Left lung (tissue), 10 donors: ENCODE results near the gene GMPPA. TPM values are rescaled to one million over a fixed set of nuclear protein-coding genes. Genes with fewer than 3 reads are reported as not detected.

Experiments used
- ATAC-seq: fragments of 200-7000 bp; cut with Tn5 transposase; one replicate; pipeline ENCODE4 v1.9.1; 2020; ENCODE audit warnings: moderate library complexity
- DNase-seq, 4 donors: peaks; one replicate each; pipeline ENCODE4 v3.0.0-alpha.2; 2013 to 2020
- H3K27ac ChIP-seq, 2 donors: fragments of 200-600 bp; sonication (generic) in 1 of 2; one replicate each; pipeline versions ENCODE4 v1.5.0 to v1.8.0; 2020 to 2021
- H3K27me3 ChIP-seq, 2 donors: fragments of 200-600 bp; sonication (generic) in 1 of 2; one replicate each; pipeline versions ENCODE4 v1.5.0 to v1.8.0; 2020 to 2021
- H3K36me3 ChIP-seq, 2 donors: fragments of 200-600 bp; sonication (generic) in 1 of 2; one replicate each; pipeline versions ENCODE4 v1.5.0 to v1.8.0; 2020 to 2021
- H3K4me1 ChIP-seq, 2 donors: fragments of 200-600 bp; one replicate each; pipeline ENCODE4 v1.8.0; 2021
- H3K4me3 ChIP-seq, 2 donors: fragments of 200-600 bp; sonication (generic) in 1 of 2; one replicate each; pipeline versions ENCODE4 v1.5.0 to v1.8.0; 2020 to 2021; ENCODE audit warnings: mild to moderate bottlenecking in 1 of 2
- H3K9me3 ChIP-seq, 2 donors: fragments of 200-600 bp; sonication (generic) in 1 of 2; one replicate each; pipeline versions ENCODE4 v1.5.0 to v1.8.0; 2020 to 2021
- CTCF ChIP-seq, 2 donors: fragments of 200-600 bp; sonication (generic) in 1 of 2; IDR thresholded peaks; one replicate each; pipeline versions ENCODE4 v1.5.0 to v1.8.0; 2021; ENCODE audit warnings: antibody characterized with exemption in 2 of 2
- intact Hi-C, 2 donors: fragments of 100-400 bp; cut with DNase I; formaldehyde crosslinking; loops; one replicate each; pipeline versions ENCODE4 v1.11.2 to v1.14.2; 2022
- polyA plus RNA-seq, 6 donors: library from polyadenylated mRNA; unstranded; fragments of 120-200 nt; gene quantifications; one replicate each; pipeline ENCODE4 v1.2.1, GENCODE V29; 2013; ENCODE audit not compliant: insufficient read length in 6 of 6
- total RNA-seq, 2 donors: library from RNA; stranded (reverse); fragmentation: NEBNext Ultra II Directional; extraction: Animal tissue kit (Norgen Biotek cat#: 25700); gene quantifications; one replicate each; pipeline ENCODE4 v1.2.1, GENCODE V29; 2021
- donor health status: DM: no; HTN: yes; CAD: no.
- donor health status: DM: no; HTN: no; CAD: no.

Gene GMPPA
- total and polyA plus RNA-seq, 8 donors: 20.6 to 50.1 (median 25.4) TPM

DNA sequence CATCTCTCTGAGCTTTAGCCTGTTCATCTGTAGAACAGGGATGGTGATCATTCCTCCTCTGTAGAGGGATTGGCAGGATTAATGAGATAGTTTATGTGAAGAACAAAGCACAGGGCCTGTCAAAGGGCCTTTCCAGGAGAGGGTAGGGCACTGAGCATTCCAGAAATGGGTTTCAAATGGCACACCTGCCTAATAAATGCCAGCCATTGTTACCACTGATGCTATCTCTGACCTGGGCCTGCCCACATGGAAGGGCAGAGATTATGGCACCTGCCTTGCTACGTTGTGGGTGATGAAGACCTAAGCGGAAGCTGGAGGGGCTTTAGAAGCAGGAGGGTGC lies 31.0 kb upstream of the GMPPA start:
- no peaks in the 10 kb centered on the region for H3K36me3 ChIP-seq
- no peak for ATAC-seq
- no peaks in the 10 kb centered on the region for H3K4me1 ChIP-seq
- intact Hi-C loops: no loop called here
- no peak for TF ChIP-seq CTCF (IDR thresholded peaks at IDR 0.05)
- H3K9me3 ChIP-seq: no peaks in the 10 kb centered on the region
- no peak for DNase-seq
- peaks cover 0 to 16% of the 10 kb centered on the region in 2 donors for H3K27me3 ChIP-seq
- H3K27ac ChIP-seq: no peak overlapping the region
- no peak overlapping the region for H3K4me3 ChIP-seq

DNA sequence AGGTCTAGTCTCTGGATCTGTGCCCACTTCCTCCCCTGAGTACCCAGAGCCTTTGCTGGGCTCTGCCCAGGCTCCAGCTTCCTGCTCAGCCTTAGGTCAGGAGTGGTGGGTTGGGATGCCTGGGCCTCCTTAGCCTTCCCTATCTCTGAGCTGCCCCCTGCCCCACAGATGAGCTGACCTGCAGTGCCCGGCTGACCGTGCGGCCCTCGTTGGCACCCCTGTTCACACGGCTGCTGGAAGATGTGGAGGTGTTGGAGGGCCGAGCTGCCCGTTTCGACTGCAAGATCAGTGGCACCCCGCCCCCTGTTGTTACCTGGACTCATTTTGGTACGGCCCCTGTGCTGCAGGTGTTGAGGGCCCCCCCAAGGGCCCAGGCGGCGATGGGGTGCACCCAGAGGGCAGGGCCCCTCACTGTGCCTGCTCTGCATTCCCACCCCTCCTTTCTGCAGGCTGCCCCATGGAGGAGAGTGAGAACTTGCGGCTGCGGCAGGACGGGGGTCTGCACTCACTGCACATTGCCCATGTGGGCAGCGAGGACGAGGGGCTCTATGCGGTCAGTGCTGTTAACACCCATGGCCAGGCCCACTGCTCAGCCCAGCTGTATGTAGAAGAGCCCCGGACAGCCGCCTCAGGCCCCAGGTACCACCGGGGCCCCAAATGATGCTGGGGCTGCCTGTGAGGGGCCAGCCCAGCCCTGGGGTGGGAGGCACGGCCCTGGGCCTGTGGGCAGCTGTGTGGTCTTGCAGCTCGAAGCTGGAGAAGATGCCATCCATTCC lies 30.1 kb upstream of the GMPPA start:
- no peak for ATAC-seq
- peak in 1 of 4 donors; percentile 68 for DNase-seq
- Histone ChIP-seq H3K27ac (no peak overlapping the region), H3K36me3 (no peaks in the 10 kb centered on the region), H3K27me3 (peaks cover 0 to 24% of the 10 kb centered on the region in 2 donors), H3K9me3 (no peaks in the 10 kb centered on the region), H3K4me1 (no peaks in the 10 kb centered on the region), H3K4me3 (no peak overlapping the region)
- no peak for TF ChIP-seq CTCF (IDR thresholded peaks at IDR 0.05)
- intact Hi-C loops: no loop called here

- no peak for TF ChIP-seq CTCF (IDR thresholded peaks at IDR 0.05)
- Histone ChIP-seq H3K36me3 (no peaks in the 10 kb centered on the region), H3K27me3 (peaks cover 0 to 26% of the 10 kb centered on the region in 2 donors), H3K27ac (no peak overlapping the region), H3K4me1 (no peaks in the 10 kb centered on the region), H3K9me3 (no peaks in the 10 kb centered on the region), H3K4me3 (no peak overlapping the region)
- intact Hi-C loops: no loop called here
- ATAC-seq (no peak), DNase-seq (peak in 1 of 4 donors; percentile 74)
Observed at GRCh38 chr2:219469186-219469724, 29.4 kb upstream of the GMPPA start.

- TF ChIP-seq CTCF (IDR thresholded peaks at IDR 0.05): no peak
- Histone ChIP-seq H3K9me3 (no peaks in the 10 kb centered on the region), H3K4me1 (no peaks in the 10 kb centered on the region), H3K27me3 (peaks cover 0 to 26% of the 10 kb centered on the region in 2 donors), H3K27ac (no peak overlapping the region), H3K4me3 (no peak overlapping the region), H3K36me3 (no peaks in the 10 kb centered on the region)
- DNase-seq: no peak
- intact Hi-C loops: no loop called here
- no peak for ATAC-seq
Observed at GRCh38 chr2:219470429-219470828, 28.3 kb upstream of the GMPPA start.

DNA sequence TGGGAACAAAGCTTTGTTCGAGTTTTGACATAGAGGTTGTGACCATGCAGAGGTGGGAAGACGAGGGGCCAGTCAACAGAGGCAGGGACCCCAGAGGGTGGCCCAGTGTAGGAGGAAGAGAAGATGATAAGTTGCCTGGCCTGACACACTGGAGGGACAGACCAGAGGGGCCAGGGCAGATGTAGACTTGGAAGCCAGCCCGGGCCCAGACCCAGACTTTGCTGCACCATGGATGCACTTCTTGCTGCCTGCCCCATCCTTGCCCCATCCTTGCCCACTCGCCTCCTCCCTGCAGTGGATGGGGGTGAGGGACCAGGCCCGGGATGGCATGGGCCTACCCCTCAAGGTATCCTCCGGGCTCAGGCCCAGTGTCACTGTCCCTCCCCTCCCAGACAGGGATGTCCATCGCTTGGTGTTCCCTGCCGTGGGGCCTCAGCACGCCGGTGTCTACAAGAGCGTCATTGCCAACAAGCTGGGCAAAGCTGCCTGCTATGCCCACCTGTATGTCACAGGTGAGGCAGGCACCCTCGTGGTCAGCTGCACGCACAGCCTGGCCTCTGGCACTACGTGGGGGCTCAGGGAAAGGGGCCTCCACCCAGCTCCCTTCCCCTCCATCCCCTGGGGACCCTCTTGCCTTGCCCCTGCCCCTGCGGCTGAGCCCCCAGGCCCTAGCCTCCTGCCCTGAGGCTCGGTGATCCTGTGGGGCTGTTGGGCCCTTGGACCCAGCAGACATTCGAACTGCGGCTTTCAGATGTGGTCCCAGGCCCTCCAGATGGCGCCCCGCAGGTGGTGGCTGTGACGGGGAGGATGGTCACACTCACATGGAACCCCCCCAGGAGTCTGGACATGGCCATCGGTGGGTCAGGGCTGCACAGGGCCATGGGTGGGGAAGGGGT lies 27.0 kb upstream of the GMPPA start:
- no peaks in the 10 kb centered on the region for H3K9me3 ChIP-seq
- H3K36me3 ChIP-seq: no peaks in the 10 kb centered on the region
- DNase-seq (peak in 1 of 4 donors; percentile 73), ATAC-seq (no peak)
- H3K4me3 ChIP-seq: no peak overlapping the region
- H3K27me3 ChIP-seq: peaks cover 0 to 38% of the 10 kb centered on the region in 2 donors
- H3K27ac ChIP-seq: no peak overlapping the region
- intact Hi-C loops: no loop called here
- H3K4me1 ChIP-seq: no peaks in the 10 kb centered on the region
- TF ChIP-seq CTCF (IDR thresholded peaks at IDR 0.05): no peak
